Neuronal stem cell (in vitro differentiated cells): ENCODE data around the gene NPHP4.

Experiments
- DNase-seq: peaks from one replicate; pipeline ENCODE4 v3.0.0-alpha.2; 2013; ENCODE audit warnings: low spot score
- H2AFZ ChIP-seq: one replicate; pipeline ENCODE4 v1.6.1; 2013; ENCODE audit warnings: mild to moderate bottlenecking, low read length, inconsistent platforms
- H2AK5ac ChIP-seq: 2 replicates; pipeline ENCODE4 v1.6.1; 2013; ENCODE audit warnings: low read depth, mild to moderate bottlenecking, inconsistent platforms, low read length, moderate library complexity, mixed read lengths
- H2BK120ac ChIP-seq: 2 replicates; pipeline ENCODE4 v1.6.1; 2013; ENCODE audit warnings: low read depth, mild to moderate bottlenecking, inconsistent platforms, low read length, moderate library complexity, mixed read lengths
- H2BK12ac ChIP-seq: one replicate; pipeline ENCODE4 v1.6.1; 2013; ENCODE audit warnings: low read length, inconsistent platforms
- H2BK15ac ChIP-seq: 2 replicates; pipeline ENCODE4 v1.6.1; 2013; ENCODE audit warnings: mild to moderate bottlenecking, low read length, inconsistent platforms, mixed read lengths
- H2BK5ac ChIP-seq: one replicate; pipeline ENCODE4 v1.6.1; 2013; ENCODE audit warnings: inconsistent platforms, mild to moderate bottlenecking, low read length, moderate library complexity
- H3K14ac ChIP-seq: one replicate; pipeline ENCODE4 v1.6.1; 2013; ENCODE audit warnings: low read length, inconsistent platforms
- H3K18ac ChIP-seq: 2 replicates; pipeline ENCODE4 v1.6.1; 2013; ENCODE audit warnings: low read length, inconsistent platforms
- H3K23ac ChIP-seq: 2 replicates; pipeline ENCODE4 v1.6.1; 2013; ENCODE audit warnings: low read depth, mild to moderate bottlenecking, mixed read lengths, low read length, inconsistent platforms; ENCODE audit not compliant: poor library complexity
- H3K27ac ChIP-seq: replicated peaks from 3 replicates; pipeline ENCODE4 v1.5.1; 2013; ENCODE audit warnings: low read length, inconsistent platforms
- H3K27me3 ChIP-seq, 3 experiments: 2 replicates each; pipeline ENCODE4 v1.6.1; 2013; ENCODE audit warnings: low read length in 3 of 3, mild to moderate bottlenecking in 2 of 3, inconsistent platforms in 1 of 3, low read depth in 1 of 3, mixed read lengths in 1 of 3, moderate library complexity in 1 of 3; ENCODE audit not compliant: control insufficient read depth in 3 of 3, insufficient read depth in 3 of 3
- H3K36me3 ChIP-seq, 2 donors: replicated peaks in 1 of 2; 2 replicates each; pipeline ENCODE4 v1.6.1; 2013; ENCODE audit warnings: low read length in 2 of 2; ENCODE audit not compliant: control insufficient read depth in 2 of 2, insufficient read depth in 2 of 2
- H3K4ac ChIP-seq: 2 replicates; pipeline ENCODE4 v1.6.1; 2013; ENCODE audit warnings: inconsistent platforms, mild to moderate bottlenecking, low read length, moderate library complexity
- H3K4me1 ChIP-seq, 2 donors: 1 replicate in 1 of 2; 2 replicates in 1 of 2; pipeline ENCODE4 v1.6.1; 2013; ENCODE audit warnings: low read length in 2 of 2, low read depth in 1 of 2; ENCODE audit not compliant: control insufficient read depth in 2 of 2, insufficient read depth in 1 of 2
- H3K4me2 ChIP-seq: one replicate; pipeline ENCODE4 v1.6.1; 2013; ENCODE audit warnings: mild to moderate bottlenecking, low read length, inconsistent platforms; ENCODE audit not compliant: insufficient read depth, poor library complexity, severe bottlenecking
- H3K4me3 ChIP-seq, 2 donors: 2 replicates each; pipeline ENCODE4 v1.5.1; 2013; ENCODE audit warnings: low read length in 2 of 2, mild to moderate bottlenecking in 2 of 2, inconsistent platforms in 1 of 2, moderate library complexity in 1 of 2
- H3K79me1 ChIP-seq: one replicate; pipeline ENCODE4 v1.6.1; 2013; ENCODE audit warnings: low read depth, mild to moderate bottlenecking, inconsistent platforms, low read length, moderate library complexity
- H3K9ac ChIP-seq: one replicate; pipeline ENCODE4 v1.6.1; 2013; ENCODE audit warnings: mild to moderate bottlenecking, low read depth, low read length, inconsistent platforms; ENCODE audit not compliant: poor library complexity
- H3K9me3 ChIP-seq, 2 donors: replicated peaks in 1 of 2; 2 replicates each; pipeline versions ENCODE3 to v1.6.1; 2013; ENCODE audit warnings: low read length in 2 of 2, mild to moderate bottlenecking in 2 of 2, inconsistent platforms in 1 of 2, low read depth in 1 of 2, mixed read lengths in 1 of 2, moderate library complexity in 1 of 2; ENCODE audit not compliant: control insufficient read depth in 2 of 2, insufficient read depth in 1 of 2
- H4K8ac ChIP-seq: one replicate; pipeline ENCODE4 v1.6.1; 2013; ENCODE audit warnings: low read depth, mild to moderate bottlenecking, inconsistent platforms, low read length, moderate library complexity
- H4K91ac ChIP-seq: one replicate; pipeline ENCODE4 v1.6.1; 2013; ENCODE audit warnings: low read length, low read depth, mild to moderate bottlenecking, inconsistent platforms; ENCODE audit not compliant: poor library complexity
- WGBS, 2 donors: extraction: QIAGEN DNeasy Blood & Tissue Kit; methylation state at CpG; one replicate each; pipeline ENCODE4 v1.1.7; 2013; ENCODE audit warnings: missing lambda C conversion rate in 2 of 2, mixed read lengths in 1 of 2; ENCODE audit not compliant: insufficient read length in 2 of 2, insufficient replicate concordance in 1 of 2; ENCODE audit errors: extremely low coverage in 2 of 2; 5-methylcytosine and 5-hydroxymethylcytosine counted together

The NPHP4 gene

GRCh38 chr1:6009120-6010040, 17.2 kb upstream of the NPHP4 start:
- Histone ChIP-seq H2BK5ac (no peak overlapping the region), H3K23ac (no peak overlapping the region), H3K79me1 (no peaks in the 10 kb centered on the region), H3K4ac (no peak overlapping the region), H3K4me2 (no peak overlapping the region), H3K27me3 (no peaks in the 10 kb centered on the region), H3K9me3 (no peaks in the 10 kb centered on the region), H3K18ac (peak overlapping the region; percentile 76), H2AK5ac (peak overlapping the region; percentile 96), H3K4me3 (no peak overlapping the region), H4K91ac (no peak overlapping the region), H3K4me1 (peaks cover 8 to 14% of the 10 kb centered on the region in 2 donors), H3K36me3 (no peaks in the 10 kb centered on the region), H2AFZ (no peak overlapping the region), H2BK12ac (peak overlapping the region; percentile 73), H3K14ac (peak overlapping the region; percentile 87), H2BK120ac (no peak overlapping the region), H4K8ac (no peak overlapping the region), H3K27ac (no peak overlapping the region), H3K9ac (no peak overlapping the region), H2BK15ac (peak overlapping the region; percentile 37)
- WGBS, 2 donors: no CpG with 5 or more reads among the region's 23 CpGs
- DNase-seq: no peak

- no peak for DNase-seq
- no CpG with 5 or more reads among the region's 6 CpGs for WGBS, 2 donors
These were observed 16.5 kb upstream of the NPHP4 start for GRCh38 chr1:6008696-6009095.

GRCh38 chr1:6008084-6008415, 15.8 kb upstream of the NPHP4 start:
- Histone ChIP-seq H3K27ac (no peak overlapping the region), H3K4me2 (no peak overlapping the region), H3K79me1 (no peaks in the 10 kb centered on the region), H3K4me3 (no peak overlapping the region), H2BK15ac (peak overlapping the region; percentile 75), H3K9ac (no peak overlapping the region), H3K18ac (peak overlapping the region; percentile 76), H2AK5ac (no peak overlapping the region), H3K27me3 (no peaks in the 10 kb centered on the region), H2AFZ (no peak overlapping the region), H2BK12ac (no peak overlapping the region), H3K14ac (peak overlapping the region; percentile 56), H3K36me3 (no peaks in the 10 kb centered on the region), H3K23ac (peak overlapping the region; percentile 89), H2BK5ac (peak overlapping the region; percentile 0), H4K91ac (no peak overlapping the region), H3K9me3 (no peaks in the 10 kb centered on the region), H4K8ac (no peak overlapping the region), H3K4me1 (peaks cover 17 to 26% of the 10 kb centered on the region in 2 donors), H3K4ac (no peak overlapping the region), H2BK120ac (no peak overlapping the region)
- DNase-seq: no peak
- no CpG with 5 or more reads among the region's 11 CpGs for WGBS, 2 donors

More at GRCh38 chr1:6008696-6009095, 16.5 kb upstream of the NPHP4 start:
- Histone ChIP-seq H3K18ac (peak overlapping the region; percentile 3), H3K14ac (peak overlapping the region; percentile 87), H4K91ac (no peak overlapping the region), H2BK15ac (peak overlapping the region; percentile 37), H3K4me1 (peaks cover 14 to 20% of the 10 kb centered on the region in 2 donors), H2BK5ac (no peak overlapping the region), H3K23ac (no peak overlapping the region), H3K4ac (no peak overlapping the region), H2BK120ac (no peak overlapping the region), H3K9ac (no peak overlapping the region), H2AFZ (no peak overlapping the region), H3K4me3 (no peak overlapping the region), H4K8ac (no peak overlapping the region), H3K79me1 (no peaks in the 10 kb centered on the region), H3K9me3 (no peaks in the 10 kb centered on the region), H2AK5ac (peak overlapping the region; percentile 96), H3K27ac (no peak overlapping the region), H3K4me2 (no peak overlapping the region), H3K27me3 (no peaks in the 10 kb centered on the region), H3K36me3 (no peaks in the 10 kb centered on the region), H2BK12ac (no peak overlapping the region)

- H3K27ac ChIP-seq: no peak overlapping the region
- H3K4ac ChIP-seq: no peak overlapping the region
- no peak for DNase-seq
- H3K4me1 ChIP-seq: peaks cover 21 to 32% of the 10 kb centered on the region in 2 donors
- H3K14ac ChIP-seq: peak overlapping the region; percentile 56
- no peaks in the 10 kb centered on the region for H3K9me3 ChIP-seq
- peaks cover 0 to under 1% (median 0%) of the 10 kb centered on the region in 3 experiments for H3K27me3 ChIP-seq
- H2BK120ac ChIP-seq: no peak overlapping the region
- H3K9ac ChIP-seq: peak overlapping the region; percentile 21
- no CpG with 5 or more reads among the region's 25 CpGs for WGBS, 2 donors
- no peak overlapping the region for H4K8ac ChIP-seq
- H3K23ac ChIP-seq: peak overlapping the region; percentile 89
- no peaks in the 10 kb centered on the region for H3K36me3 ChIP-seq
- H2AK5ac ChIP-seq: peak overlapping the region; percentile 90
- no peak overlapping the region for H2AFZ ChIP-seq
- H3K4me3 ChIP-seq: no peak overlapping the region
- H4K91ac ChIP-seq: no peak overlapping the region
- H2BK15ac ChIP-seq: peak overlapping the region; percentile 75
- H3K4me2 ChIP-seq: no peak overlapping the region
- no peaks in the 10 kb centered on the region for H3K79me1 ChIP-seq
- H3K18ac ChIP-seq: peak overlapping the region; percentile 76
- H2BK12ac ChIP-seq: no peak overlapping the region
- H2BK5ac ChIP-seq: peak overlapping the region; percentile 0
These were observed 15.3 kb upstream of the NPHP4 start for GRCh38 chr1:6007318-6008083.
